A172 (cell line): Measurements from ENCODE around the gene ATP9A. TPM values are rescaled to one million over a fixed set of nuclear protein-coding genes. Genes with fewer than 3 reads are reported as not detected.

Experiments used
- DNase-seq: peaks from one replicate; pipeline ENCODE4 v3.0.0-alpha.2; 2015; ENCODE audit warnings: low spot score
- total RNA-seq: library from RNA; depleted of rRNA; stranded (reverse); fragments of >200 nt; shearing (Covaris generic); gene quantifications from 2 replicates; pipeline ENCODE4 v1.2.3, GENCODE V29; 2014

Gene ATP9A
- total RNA-seq, 1 experiment from 2014 or later: 19.5 TPM

DNA sequence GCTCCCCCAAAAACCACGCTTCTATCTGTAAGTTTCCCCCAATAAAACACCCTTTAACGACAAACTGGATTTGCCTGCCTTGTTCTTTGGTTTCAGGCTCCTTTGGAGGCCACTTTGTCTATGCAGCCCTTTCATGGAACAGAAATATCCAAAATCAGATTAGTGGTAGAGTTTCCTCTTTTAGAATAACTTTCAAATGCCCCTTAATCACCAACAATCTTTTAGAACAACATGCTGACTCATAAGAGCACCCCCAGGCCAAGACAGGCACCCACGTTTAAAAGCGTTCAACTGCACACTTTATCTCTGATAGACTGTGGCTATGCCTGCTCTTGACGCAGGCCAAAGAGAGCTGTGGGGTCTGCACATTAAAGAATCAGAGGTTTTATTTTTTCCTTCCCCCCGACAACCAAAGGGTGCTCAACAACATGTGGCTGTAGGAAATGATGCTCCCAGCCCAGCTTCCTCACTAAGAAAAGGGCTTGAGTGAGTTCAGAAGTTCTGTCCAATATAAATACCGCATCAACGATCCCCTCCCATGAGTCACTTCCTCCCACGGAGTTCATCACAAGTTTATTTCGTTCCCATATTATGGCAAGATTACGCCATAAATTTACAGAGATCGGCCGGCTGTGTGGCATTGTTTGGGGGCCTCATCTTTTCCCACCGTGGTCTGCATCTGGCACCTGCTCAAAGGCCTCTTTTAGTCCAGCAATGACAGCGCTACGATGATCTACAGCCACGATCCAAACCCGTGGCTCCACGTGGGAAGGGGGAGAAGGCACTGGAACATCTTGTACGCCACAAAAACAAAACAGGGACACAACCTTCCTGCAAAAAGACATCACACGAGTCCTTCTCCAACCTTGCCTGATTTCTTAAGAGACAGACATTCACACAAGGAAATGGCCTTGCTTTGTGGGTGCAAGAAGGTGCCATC is 136.9 kb downstream of the ATP9A start:
- peak; percentile 96 for DNase-seq

DNA sequence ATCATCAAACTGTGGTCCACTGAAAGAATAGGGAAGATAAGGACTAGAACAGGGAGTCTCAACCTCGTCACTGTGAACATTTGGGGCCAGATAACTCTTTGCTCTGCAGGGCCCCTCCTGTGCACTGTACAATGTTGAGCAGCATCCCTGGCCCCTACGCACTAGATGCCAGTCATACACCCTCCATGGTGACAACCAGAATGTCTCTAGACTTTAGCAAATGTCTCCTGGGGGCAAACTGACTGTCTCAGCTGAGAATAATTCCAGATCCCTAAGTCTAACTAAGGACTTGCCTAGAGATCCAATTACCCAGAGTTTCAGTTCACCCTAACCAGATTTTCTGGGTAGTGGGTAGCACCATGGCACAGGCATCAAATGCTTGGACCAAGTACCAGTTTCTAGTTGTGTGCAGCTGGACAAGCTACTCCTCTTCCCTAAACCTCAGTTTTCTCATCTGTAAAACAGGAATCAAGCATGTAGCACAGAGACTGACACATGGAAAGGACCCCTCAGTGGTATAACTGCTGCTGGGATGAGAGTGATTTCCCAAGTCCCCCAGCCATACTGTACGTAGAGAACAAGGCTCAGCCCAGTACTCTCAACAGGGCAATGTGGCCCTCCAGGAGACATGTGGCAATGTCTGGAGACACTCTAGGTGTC is 138.7 kb downstream of the ATP9A start:
- DNase-seq: no peak

- no peak for DNase-seq
These were observed 139.4 kb downstream of the ATP9A start for GRCh38 chr20:51628533-51629398.

DNA sequence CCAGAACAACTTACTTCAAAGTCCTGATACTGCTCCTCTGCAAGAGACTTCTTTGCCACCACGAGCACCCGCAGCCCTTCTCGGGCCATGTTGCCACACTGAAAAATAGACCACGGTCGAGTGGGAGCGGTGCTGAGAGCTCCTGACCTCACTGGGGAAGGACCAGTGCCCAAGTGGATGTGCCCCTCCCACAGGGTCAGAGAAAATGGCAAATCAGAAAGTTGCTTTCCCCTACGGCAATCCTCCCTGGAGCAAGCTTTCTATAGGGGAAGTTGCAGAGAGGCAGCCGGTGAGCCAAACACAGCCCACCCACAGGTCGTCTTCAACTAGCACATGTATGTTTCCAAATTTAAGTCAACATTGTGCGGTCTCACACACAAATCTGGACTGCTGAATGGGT is 140.6 kb downstream of the ATP9A start:
- no peak for DNase-seq

DNA sequence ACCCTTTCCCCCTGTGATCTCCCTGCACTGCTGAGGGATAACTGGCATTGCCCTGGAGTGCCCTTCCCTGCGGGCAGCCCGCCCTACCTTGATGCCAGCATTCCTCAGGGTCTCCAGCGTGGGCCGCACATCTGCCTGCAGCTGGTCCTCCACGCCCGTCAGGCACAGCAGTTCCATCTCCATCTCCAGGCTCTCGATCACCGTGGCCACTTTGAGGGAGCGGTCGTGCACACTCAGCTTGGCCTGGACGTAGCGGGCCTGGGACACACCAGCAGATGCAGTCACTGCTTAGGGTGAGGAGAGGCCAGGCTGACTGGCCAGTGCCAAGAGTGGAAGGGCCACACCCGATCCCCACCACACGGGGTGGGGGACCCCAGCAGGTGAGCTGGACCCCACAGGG is 143.1 kb downstream of the ATP9A start:
- no peak for DNase-seq

DNA sequence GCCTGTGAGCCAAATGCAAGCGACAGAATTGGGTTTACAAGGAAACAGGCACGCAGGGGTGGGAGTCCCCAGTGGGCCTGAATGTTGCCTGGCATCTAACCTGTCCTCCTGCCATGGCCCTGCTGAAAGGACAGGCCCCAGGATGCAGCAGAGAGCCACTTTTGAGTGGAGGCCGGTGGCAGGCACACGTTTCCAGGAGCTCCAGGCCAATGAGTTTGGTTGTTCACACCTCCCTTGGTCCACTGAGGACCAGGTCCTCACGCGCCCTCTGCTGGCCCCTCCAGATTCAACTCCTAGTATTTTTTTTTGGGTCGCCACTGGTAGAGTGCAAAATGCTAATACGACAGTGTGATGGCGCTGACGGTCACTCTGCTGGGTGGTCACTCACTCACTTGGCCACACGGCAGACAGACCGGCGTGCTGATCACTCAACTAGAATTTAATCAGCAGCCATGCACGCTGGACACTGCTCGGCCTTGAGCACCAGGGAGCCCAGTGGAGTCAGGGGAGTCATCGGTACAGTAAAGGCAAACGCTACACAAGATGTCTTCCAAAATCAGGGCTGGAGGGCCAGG is 143.9 kb downstream of the ATP9A start:
- peak; percentile 74 for DNase-seq

GRCh38 chr20:51623255-51623654 is 144.9 kb downstream of the ATP9A start:
- DNase-seq: no peak

DNA sequence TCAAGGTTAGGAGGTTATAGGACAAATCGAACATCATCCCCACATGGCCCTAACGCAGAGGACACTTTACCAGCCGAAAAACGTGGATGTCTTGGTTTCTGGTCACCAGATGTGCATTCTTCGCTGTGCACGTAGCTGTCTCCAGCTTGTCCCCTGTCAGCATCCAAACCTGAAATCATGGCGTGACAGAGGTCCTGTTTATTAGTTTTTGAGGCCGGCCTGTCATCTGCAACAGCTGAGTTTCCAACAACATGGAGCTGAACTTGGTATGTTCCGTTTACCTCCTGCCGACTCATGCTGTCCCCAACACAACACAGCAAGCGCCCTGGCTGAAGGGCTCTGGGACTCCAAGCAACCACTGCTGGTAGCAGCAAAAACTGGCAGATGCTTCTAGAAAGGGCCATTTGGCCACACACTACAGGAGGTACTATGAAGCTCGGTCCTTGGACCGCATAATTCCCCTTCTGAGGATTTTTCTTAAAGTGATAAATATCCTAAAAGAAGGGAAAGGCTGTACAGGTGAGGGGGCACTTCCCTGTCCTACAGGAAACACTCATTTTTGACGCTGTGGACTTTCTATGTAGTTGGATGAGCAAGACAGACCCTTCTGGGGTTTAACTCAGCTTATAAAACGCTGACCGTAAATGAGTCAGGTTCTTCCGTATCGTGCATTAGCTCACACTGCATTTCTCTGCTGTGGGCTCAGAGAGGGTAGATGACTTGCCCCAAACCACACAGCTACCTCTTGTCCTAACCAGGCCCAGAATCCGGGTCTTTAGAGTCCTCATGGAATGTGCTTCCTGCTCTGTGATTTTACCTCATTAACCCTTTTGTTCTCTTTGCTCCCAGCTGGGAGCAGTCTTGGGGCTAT is 146.0 kb downstream of the ATP9A start:
- no peak for DNase-seq

- DNase-seq: no peak
These were observed 147.8 kb downstream of the ATP9A start for GRCh38 chr20:51620432-51620831.

- DNase-seq: no peak
These were observed 152.1 kb downstream of the ATP9A start for GRCh38 chr20:51616060-51616459.

DNA sequence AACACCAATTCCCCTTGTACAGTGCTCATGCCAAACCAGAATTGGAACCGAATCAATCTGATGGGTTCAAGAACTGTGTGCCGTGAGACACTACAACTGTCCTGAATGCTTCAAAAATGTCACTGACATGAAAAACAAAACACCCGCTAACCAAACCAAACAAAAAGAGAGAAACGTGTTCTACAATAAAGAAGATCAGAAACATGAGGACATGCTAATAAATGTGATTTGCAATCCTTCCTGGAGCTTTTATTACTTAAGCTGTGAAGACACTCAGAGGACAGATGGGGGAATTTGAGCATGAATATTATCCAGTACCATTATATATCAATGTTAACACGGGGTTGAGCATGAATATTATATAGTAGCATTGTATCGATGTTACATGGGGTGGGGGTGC is 153.5 kb downstream of the ATP9A start:
- no peak for DNase-seq

DNA sequence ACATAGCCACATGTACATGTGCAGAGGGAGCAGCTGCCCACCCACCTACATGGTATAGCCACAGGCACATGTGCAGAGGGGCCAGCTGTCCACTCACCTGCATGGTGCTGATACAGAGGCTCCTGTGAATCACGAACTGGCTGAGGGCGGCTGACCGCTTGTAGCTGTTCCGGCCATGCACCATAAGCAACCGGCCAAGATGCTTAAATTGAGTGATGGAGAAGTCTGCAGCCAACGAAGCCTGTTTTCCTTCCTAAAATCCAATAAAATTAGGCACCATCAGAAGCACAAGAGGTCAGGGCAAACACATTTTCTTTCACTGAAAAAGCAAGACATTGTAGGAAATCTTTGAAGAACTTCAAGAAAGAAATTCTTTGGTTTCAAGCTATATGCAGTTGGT is 154.6 kb downstream of the ATP9A start:
- no peak for DNase-seq

GRCh38 chr20:51612896-51613295 is 155.3 kb downstream of the ATP9A start:
- DNase-seq: no peak

DNA sequence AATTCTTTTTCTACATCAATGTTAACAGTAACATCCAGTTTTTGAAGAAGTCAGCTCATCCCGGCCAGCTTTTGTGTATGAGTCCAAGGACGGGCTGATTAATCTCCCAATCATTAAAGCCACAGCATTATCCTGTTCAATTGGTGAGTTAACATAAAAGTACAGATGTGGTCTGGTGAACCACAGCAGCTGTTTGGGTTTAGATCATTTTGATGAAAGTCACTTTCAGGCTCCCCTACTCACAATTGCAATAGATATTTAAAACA is 156.6 kb downstream of the ATP9A start:
- no peak for DNase-seq

- DNase-seq: no peak
These were observed 157.2 kb downstream of the ATP9A start for GRCh38 chr20:51610761-51611624.

DNA sequence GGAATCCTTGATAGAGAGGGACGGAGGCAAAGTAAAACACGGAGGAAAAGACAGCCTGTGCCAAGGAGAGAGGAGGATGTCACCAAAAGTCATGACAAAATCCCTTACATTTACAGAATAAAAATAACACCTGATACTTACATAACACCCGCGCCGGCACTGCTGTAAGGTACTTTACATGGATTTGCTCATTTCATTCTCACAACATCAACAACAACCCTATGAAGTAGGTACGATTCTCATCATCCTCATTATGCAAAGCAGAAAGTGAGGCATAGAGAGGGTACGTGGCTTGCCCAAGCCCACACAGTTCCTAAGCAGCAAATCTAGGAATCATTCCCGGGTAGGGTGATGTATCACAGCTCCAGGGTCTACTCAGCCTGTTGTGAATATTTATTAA is 158.1 kb downstream of the ATP9A start:
- no peak for DNase-seq

DNA sequence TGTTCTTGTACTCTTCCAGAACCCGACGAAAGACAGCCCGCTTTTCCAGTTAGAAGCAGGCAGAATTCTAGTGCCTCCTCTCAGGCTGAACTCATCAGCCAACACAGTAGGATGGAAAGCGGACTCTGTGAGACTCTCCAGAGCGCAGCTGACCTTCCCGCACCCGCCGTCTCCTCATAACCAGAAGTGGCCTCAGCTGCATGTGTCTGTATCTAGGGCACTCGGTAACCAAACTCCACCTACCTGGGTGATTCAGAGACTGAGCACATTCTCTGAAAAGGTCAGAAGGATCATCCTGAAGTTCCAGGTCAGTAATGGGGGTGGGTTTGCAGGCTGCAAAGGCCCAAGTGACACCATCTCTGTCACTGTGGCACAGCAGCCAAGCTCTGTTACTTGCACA is 158.9 kb downstream of the ATP9A start:
- no peak for DNase-seq

- DNase-seq: no peak
These were observed 160.1 kb downstream of the ATP9A start for GRCh38 chr20:51608061-51608460.

- DNase-seq: no peak
These were observed 161.0 kb downstream of the ATP9A start for GRCh38 chr20:51607170-51607569.

- no peak for DNase-seq
These were observed 163.3 kb downstream of the ATP9A start for GRCh38 chr20:51604851-51605250.
